Fibroblast of lung (primary cell): ENCODE measurements around the gene PRSS36. TPM values are rescaled to one million over a fixed set of nuclear protein-coding genes. Genes with fewer than 3 reads are reported as not detected.

ENCODE experiments used
- DNase-seq, 2 donors: peaks; one replicate each; pipeline versions ENCODE4 v3.0.0 to v3.0.0-alpha.2; 2010; ENCODE audit warnings: low read depth in 2 of 2
- H2AFZ ChIP-seq: 2 replicates; pipeline ENCODE4 v1.5.1; 2012; ENCODE audit warnings: low read length, control low read depth, inconsistent platforms
- H3K27ac ChIP-seq: 2 replicates; pipeline ENCODE4 v1.5.1; 2011; ENCODE audit warnings: low read length, control low read depth; ENCODE audit not compliant: insufficient read depth
- H3K27me3 ChIP-seq: 2 replicates; pipeline ENCODE4 v1.5.1; 2011; ENCODE audit warnings: mild to moderate bottlenecking, low read length; ENCODE audit not compliant: control insufficient read depth, insufficient read depth
- H3K36me3 ChIP-seq: 2 replicates; pipeline ENCODE4 v1.5.1; 2011; ENCODE audit warnings: low read length; ENCODE audit not compliant: control insufficient read depth, insufficient read depth
- H3K4me1 ChIP-seq: 2 replicates; pipeline ENCODE4 v1.5.1; 2011; ENCODE audit warnings: low read length; ENCODE audit not compliant: control insufficient read depth, insufficient read depth; ENCODE audit errors: extremely low read depth
- H3K4me2 ChIP-seq: 2 replicates; pipeline ENCODE4 v1.5.1; 2011; ENCODE audit warnings: low read length, control low read depth; ENCODE audit not compliant: insufficient read depth; ENCODE audit errors: extremely low read depth
- H3K4me3 ChIP-seq, 4 experiments: fragments of 200-600 bp in 1 of 4; sonication (generic) in 1 of 4; replicated peaks in 1 of 4; 2 replicates each; pipeline ENCODE4 v1.5.1; 2011 to 2016; ENCODE audit warnings: low read length in 4 of 4, low read depth in 3 of 4, mild to moderate bottlenecking in 3 of 4, control low read depth in 2 of 4, inconsistent platforms in 1 of 4, mixed read lengths in 1 of 4; ENCODE audit not compliant: insufficient read depth in 1 of 4; ENCODE audit errors: control extremely low read depth in 1 of 4
- H3K79me2 ChIP-seq: 2 replicates; pipeline ENCODE4 v1.5.1; 2012; ENCODE audit warnings: mild to moderate bottlenecking, low read length, inconsistent platforms; ENCODE audit not compliant: control insufficient read depth, insufficient read depth
- H3K9ac ChIP-seq: 2 replicates; pipeline ENCODE4 v1.5.1; 2011; ENCODE audit warnings: mild to moderate bottlenecking, low read length, control low read depth; ENCODE audit not compliant: insufficient read depth
- H3K9me3 ChIP-seq: 2 replicates; pipeline ENCODE4 v1.5.1; 2012; ENCODE audit warnings: low read depth, low read length; ENCODE audit not compliant: control insufficient read depth, insufficient read depth
- H4K20me1 ChIP-seq: 2 replicates; pipeline ENCODE4 v1.5.1; 2011; ENCODE audit warnings: low read length; ENCODE audit not compliant: control insufficient read depth, insufficient read depth; ENCODE audit errors: extremely low read depth
- EZH2 ChIP-seq: IDR thresholded peaks from 2 replicates; pipeline ENCODE4 v1.5.1; 2012; ENCODE audit warnings: low read length, control low read depth, mild to moderate bottlenecking; ENCODE audit errors: missing control alignments
- polyA plus RNA-seq, 2 donors: library from polyadenylated mRNA; depleted of rRNA in 1 of 2; stranded (reverse) in 1 of 2; unstranded in 1 of 2; fragments of >200 nt; gene quantifications; 2 replicates each; pipeline ENCODE4 v1.2.1, GENCODE V29; 2011 to 2012; ENCODE audit warnings: missing spikeins in 1 of 2
- total RNA-seq: library from RNA; depleted of rRNA; stranded (reverse); fragments of >200 nt; gene quantifications from 2 replicates; pipeline ENCODE4 v1.2.1, GENCODE V29; 2014
- TF ChIP-seq, protein P1 (sequence below), 2 donors: IDR thresholded peaks in 1 of 2; conservative IDR thresholded peaks in 1 of 2; 1 replicate in 1 of 2; 2 replicates in 1 of 2; pipeline ENCODE4 v1.5.1; 2011 to 2012; ENCODE audit warnings: low read length in 2 of 2, control low read depth in 1 of 2, inconsistent platforms in 1 of 2, low read depth in 1 of 2, mild to moderate bottlenecking in 1 of 2

The PRSS36 gene
- total and polyA plus RNA-seq, 2 donors (not counting 1 experiment from before 2014, with no cell fraction given): 0.10 to 0.17 TPM

DNA sequence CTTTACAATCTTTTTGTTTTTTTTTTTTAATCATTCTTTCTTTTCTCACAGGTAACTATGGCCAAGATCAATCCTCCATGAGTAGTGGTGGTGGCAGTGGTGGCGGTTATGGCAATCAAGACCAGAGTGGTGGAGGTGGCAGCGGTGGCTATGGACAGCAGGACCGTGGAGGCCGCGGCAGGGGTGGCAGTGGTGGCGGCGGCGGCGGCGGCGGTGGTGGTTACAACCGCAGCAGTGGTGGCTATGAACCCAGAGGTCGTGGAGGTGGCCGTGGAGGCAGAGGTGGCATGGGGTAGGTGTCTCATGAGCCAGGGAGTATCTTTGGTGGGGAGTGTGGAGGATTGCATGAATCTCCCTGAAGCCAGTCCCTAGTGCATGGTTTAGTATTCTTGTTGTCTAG lies 35.0 kb upstream of the PRSS36 start:
- no peaks in the 10 kb centered on the region for H3K9me3 ChIP-seq
- peaks cover 6% of the 10 kb centered on the region for H4K20me1 ChIP-seq
- no peak overlapping the region for H3K9ac ChIP-seq
- no peak overlapping the region for H3K27ac ChIP-seq
- H3K4me1 ChIP-seq: peaks cover 7% of the 10 kb centered on the region
- H2AFZ ChIP-seq: no peak overlapping the region
- H3K4me3 ChIP-seq: no peak overlapping the region
- H3K4me2 ChIP-seq: no peak overlapping the region
- no peak for TF ChIP-seq EZH2
- TF ChIP-seq, protein P1, sequence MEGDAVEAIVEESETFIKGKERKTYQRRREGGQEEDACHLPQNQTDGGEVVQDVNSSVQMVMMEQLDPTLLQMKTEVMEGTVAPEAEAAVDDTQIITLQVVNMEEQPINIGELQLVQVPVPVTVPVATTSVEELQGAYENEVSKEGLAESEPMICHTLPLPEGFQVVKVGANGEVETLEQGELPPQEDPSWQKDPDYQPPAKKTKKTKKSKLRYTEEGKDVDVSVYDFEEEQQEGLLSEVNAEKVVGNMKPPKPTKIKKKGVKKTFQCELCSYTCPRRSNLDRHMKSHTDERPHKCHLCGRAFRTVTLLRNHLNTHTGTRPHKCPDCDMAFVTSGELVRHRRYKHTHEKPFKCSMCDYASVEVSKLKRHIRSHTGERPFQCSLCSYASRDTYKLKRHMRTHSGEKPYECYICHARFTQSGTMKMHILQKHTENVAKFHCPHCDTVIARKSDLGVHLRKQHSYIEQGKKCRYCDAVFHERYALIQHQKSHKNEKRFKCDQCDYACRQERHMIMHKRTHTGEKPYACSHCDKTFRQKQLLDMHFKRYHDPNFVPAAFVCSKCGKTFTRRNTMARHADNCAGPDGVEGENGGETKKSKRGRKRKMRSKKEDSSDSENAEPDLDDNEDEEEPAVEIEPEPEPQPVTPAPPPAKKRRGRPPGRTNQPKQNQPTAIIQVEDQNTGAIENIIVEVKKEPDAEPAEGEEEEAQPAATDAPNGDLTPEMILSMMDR (conservative IDR thresholded peaks at IDR 0.05 in 1 of 2, IDR thresholded peaks at IDR 0.05 in 1 of 2; ENCODE audit: low read depth in 1 of 2, low read length in 2 of 2): no peak
- peaks cover 48% of the 10 kb centered on the region for H3K36me3 ChIP-seq
- H3K79me2 ChIP-seq: peaks cover 95% of the 10 kb centered on the region
- DNase-seq: no peak
- no peaks in the 10 kb centered on the region for H3K27me3 ChIP-seq

DNA sequence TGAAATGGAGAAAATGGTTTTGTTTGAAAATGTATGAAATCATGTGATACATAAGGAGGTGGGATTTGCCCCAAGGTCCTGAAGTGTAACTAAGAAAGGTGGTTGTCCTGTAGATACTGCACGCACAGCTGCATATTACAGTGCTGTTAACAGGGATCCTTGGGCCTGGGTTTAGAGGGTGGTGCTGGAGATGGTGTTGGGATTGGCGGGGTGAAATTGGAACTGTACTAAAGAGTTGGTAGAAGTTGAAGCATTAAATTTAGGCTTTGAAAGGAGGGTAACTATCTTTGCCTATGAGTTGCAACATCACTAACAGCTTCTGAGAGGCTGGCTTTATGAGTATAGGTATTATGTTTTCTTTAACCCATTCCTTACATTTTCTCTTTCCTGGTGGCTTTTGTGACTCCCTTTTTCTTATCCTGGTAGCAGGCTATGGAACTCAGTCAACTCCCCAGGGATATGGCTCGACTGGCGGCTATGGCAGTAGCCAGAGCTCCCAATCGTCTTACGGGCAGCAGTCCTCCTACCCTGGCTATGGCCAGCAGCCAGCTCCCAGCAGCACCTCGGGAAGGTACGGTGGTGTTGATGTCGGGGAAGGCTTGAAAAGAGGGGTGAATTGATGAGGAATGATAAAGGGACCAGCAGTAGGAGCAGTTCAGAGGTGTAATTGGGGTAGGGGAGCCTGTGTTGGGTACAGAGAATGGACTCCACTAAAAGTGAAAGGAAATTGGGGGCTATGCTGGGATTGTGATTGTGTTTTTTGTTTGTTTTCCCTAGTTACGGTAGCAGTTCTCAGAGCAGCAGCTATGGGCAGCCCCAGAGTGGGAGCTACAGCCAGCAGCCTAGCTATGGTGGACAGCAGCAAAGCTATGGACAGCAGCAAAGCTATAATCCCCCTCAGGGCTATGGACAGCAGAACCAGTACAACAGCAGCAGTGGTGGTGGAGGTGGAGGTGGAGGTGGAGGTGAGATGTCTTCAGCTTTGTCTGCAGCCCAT lies 33.9 kb upstream of the PRSS36 start:
- no peak for DNase-seq
- H3K9me3 ChIP-seq: no peaks in the 10 kb centered on the region
- H3K4me2 ChIP-seq: peak overlapping the region; percentile 93
- peak overlapping the region; percentile 17 to 99 (median 46) for H3K4me3 ChIP-seq
- H3K27ac ChIP-seq: no peak overlapping the region
- peak overlapping the region; percentile 1 for H3K9ac ChIP-seq
- no peak overlapping the region for H2AFZ ChIP-seq
- peaks cover 41% of the 10 kb centered on the region for H3K36me3 ChIP-seq
- TF ChIP-seq, protein P1 (conservative IDR thresholded peaks at IDR 0.05 in 1 of 2, IDR thresholded peaks at IDR 0.05 in 1 of 2; ENCODE audit: low read depth in 1 of 2, low read length in 2 of 2): no peak
- TF ChIP-seq EZH2: no peak
- peaks cover 6% of the 10 kb centered on the region for H4K20me1 ChIP-seq
- H3K4me1 ChIP-seq: peaks cover 10% of the 10 kb centered on the region
- H3K79me2 ChIP-seq: peaks cover 85% of the 10 kb centered on the region
- H3K27me3 ChIP-seq: no peaks in the 10 kb centered on the region

DNA sequence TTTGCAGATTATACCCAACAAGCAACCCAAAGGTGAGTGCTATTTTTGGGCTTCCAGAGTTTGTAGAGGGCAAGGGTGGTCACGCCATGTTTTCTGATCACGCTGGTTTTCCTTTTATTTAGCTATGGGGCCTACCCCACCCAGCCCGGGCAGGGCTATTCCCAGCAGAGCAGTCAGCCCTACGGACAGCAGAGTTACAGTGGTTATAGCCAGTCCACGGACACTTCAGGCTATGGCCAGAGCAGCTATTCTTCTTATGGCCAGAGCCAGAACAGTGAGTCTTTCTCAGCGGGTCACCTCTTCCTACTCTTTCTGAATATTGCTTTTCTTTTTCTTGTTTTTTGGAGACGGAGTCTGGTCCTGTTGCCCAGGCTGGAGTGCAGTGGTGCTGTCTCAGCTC lies 32.5 kb upstream of the PRSS36 start:
- Histone ChIP-seq H3K4me3 (peak overlapping the region; percentile 75 to 99 (median 95)), H3K36me3 (peaks cover 36% of the 10 kb centered on the region), H3K79me2 (peaks cover 73% of the 10 kb centered on the region), H3K4me2 (peak overlapping the region; percentile 93), H2AFZ (no peak overlapping the region), H3K4me1 (peaks cover 10% of the 10 kb centered on the region), H3K9me3 (no peaks in the 10 kb centered on the region), H3K27me3 (no peaks in the 10 kb centered on the region), H3K27ac (peak overlapping the region; percentile 18), H4K20me1 (peaks cover 6% of the 10 kb centered on the region), H3K9ac (no peak overlapping the region)
- TF ChIP-seq, protein P1 (conservative IDR thresholded peaks at IDR 0.05 in 1 of 2, IDR thresholded peaks at IDR 0.05 in 1 of 2; ENCODE audit: low read depth in 1 of 2, low read length in 2 of 2): no peak
- TF ChIP-seq EZH2: no peak
- DNase-seq: no peak
